NT2/D1 (cell line): ENCODE data around the gene BCL2L12.
"Not testable (repeated sequence)": the region's sequence is repeated elsewhere in the genome, so short reads cannot be mapped to it uniquely, and the experiment has no call there.

Experiments
- DNase-seq: peaks from one replicate; pipeline ENCODE4 v3.0.0-alpha.2; 2011; ENCODE audit warnings: low read depth, low spot score
- H3K27me3 ChIP-seq: 2 replicates; pipeline ENCODE4 v1.6.0; 2011; ENCODE audit warnings: mild to moderate bottlenecking; ENCODE audit not compliant: insufficient read length, insufficient read depth
- H3K36me3 ChIP-seq: 2 replicates; pipeline ENCODE4 v1.6.1; 2011; ENCODE audit warnings: mild to moderate bottlenecking, low read length, mixed read lengths; ENCODE audit not compliant: insufficient read depth, insufficient read length
- H3K4me1 ChIP-seq: 2 replicates; pipeline ENCODE4 v1.5.1; 2011; ENCODE audit not compliant: insufficient read depth, insufficient read length
- H3K4me3 ChIP-seq: 2 replicates; pipeline ENCODE4 v1.5.1; 2011; ENCODE audit warnings: low read depth; ENCODE audit not compliant: insufficient read length
- H3K9ac ChIP-seq: 2 replicates; pipeline ENCODE4 v1.6.0; 2011; ENCODE audit warnings: low read depth; ENCODE audit not compliant: insufficient read length
- H3K9me3 ChIP-seq: 2 replicates; pipeline ENCODE4 v1.5.1; 2011; ENCODE audit warnings: mild to moderate bottlenecking, low read length; ENCODE audit not compliant: insufficient read depth
- SUZ12 ChIP-seq: IDR thresholded peaks from 2 replicates; pipeline ENCODE4 v1.6.1; 2011; ENCODE audit not compliant: insufficient read length, insufficient read depth; ENCODE audit errors: extremely low read depth
- YY1 ChIP-seq: IDR thresholded peaks from 2 replicates; pipeline ENCODE4 v1.6.1; 2011; ENCODE audit not compliant: insufficient read length, insufficient read depth
- ZNF274 ChIP-seq: IDR thresholded peaks from 2 replicates; pipeline ENCODE4 v1.6.1; 2011; ENCODE audit warnings: mild to moderate bottlenecking, low read depth, low read length

BCL2L12 gene

DNA sequence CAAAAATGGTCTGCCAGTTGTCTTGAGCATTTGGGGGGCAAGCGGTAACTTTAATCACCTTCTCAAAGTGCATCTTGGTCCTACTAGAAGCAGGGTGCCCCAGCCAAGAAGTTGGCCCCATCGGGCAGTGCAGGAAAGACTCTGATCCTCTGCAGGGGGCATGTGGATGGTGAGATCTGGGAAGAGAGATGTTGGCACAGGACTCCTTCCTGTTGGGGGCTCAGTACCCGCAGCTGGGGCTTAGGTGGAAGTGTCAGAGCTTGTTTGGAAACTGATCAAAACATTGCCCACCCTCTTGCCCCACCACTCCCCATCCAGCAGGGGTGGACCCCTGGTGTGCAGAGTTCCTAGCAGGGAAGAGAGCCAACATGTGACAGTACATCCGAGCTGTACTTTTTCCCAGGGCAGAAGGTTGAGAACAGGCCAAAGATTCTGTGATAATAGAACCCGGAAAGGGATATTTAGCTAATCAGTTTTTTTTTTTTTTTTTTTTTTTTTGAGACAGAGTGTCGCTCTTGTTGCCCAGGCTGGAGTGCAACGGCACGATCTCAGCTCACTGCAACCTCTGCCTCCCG is 34.6 kb upstream of the BCL2L12 start:
- no peaks in the 10 kb centered on the region for H3K9me3 ChIP-seq
- H3K9ac ChIP-seq: no peak overlapping the region
- no peaks in the 10 kb centered on the region for H3K27me3 ChIP-seq
- H3K4me1 ChIP-seq: peaks cover 2% of the 10 kb centered on the region
- H3K4me3 ChIP-seq: no peak overlapping the region
- no peak for DNase-seq
- TF ChIP-seq SUZ12 (no peak), YY1 (no peak), ZNF274 (no peak)
- peaks cover 37% of the 10 kb centered on the region for H3K36me3 ChIP-seq

DNA sequence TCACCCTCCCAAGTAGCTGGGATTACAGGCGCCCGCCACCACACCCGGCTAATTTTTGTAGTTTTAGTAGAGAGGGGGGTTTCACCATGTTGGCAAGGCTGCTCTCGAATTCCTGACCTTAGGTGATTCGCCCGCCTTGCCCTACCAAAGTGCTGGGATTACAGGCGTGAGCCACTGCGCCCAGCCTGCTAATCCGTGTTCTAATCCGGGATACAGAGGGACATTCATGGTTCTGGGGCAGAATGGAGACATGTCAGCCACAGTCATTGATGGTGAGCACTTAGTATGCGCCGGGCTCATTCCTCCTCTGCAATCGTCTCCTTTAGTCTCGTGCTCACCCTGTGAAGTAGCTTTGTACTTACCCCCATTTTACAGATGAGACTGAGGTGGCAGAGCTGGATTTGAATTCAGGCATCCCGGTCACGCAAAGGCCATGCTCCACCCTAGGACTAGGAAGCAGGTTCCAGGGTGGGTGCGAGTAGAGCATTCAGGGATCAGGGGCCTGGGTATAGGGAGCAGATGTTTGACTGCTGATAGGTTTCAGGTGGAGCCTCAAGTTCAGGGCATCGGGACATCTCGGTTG is 34.0 kb upstream of the BCL2L12 start:
- H3K27me3 ChIP-seq: no peaks in the 10 kb centered on the region
- peaks cover 38% of the 10 kb centered on the region for H3K36me3 ChIP-seq
- no peak overlapping the region for H3K9ac ChIP-seq
- no peak for DNase-seq
- peaks cover 2% of the 10 kb centered on the region for H3K4me1 ChIP-seq
- no peaks in the 10 kb centered on the region for H3K9me3 ChIP-seq
- no peak overlapping the region for H3K4me3 ChIP-seq
- TF ChIP-seq ZNF274 (no peak), YY1 (no peak), SUZ12 (no peak)

DNA sequence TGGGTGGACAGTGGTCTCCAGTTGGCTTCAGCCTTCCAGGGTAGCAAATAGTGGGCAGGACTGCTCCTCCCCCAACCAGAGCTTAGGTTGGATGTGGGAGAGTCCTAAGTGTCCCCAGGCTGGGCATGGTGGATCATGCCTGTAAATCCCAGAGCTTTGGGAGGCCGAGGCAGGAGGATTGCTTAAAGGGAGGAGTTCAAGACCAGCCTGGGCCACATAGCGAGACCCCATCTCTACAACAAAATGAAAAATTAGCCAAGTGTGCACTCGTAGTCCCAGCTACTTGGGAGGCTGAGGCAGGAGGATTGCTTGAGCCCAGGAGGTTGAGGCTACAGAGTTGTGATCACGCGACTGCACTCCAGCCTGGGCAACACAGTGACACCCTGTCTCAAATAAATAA is 33.2 kb upstream of the BCL2L12 start:
- Histone ChIP-seq H3K9ac (no peak overlapping the region), H3K4me1 (peaks cover 2% of the 10 kb centered on the region), H3K27me3 (no peaks in the 10 kb centered on the region), H3K9me3 (no peaks in the 10 kb centered on the region), H3K36me3 (peaks cover 33% of the 10 kb centered on the region), H3K4me3 (no peak overlapping the region)
- DNase-seq: no peak
- TF ChIP-seq YY1: no peak
- TF ChIP-seq ZNF274: no peak
- no peak for TF ChIP-seq SUZ12

DNA sequence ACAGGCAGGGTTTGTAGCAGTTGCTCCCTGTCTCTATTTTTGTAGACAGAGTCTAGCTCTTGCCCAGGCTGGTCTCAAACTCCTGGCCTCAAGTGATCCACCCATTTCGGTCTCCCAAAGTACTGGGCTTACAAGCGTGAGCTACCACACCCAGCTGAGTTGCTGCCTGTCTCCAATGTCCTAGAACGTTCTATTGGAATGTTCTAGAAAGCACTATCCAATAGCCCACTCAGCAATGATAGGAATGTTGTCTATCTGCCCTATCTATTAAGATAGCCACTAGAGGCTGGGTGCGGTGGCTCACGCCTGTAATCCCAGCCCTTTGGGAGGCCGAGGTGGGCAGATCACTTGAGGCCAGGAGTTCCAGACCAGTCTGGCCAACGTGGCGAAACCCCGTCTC is 32.5 kb upstream of the BCL2L12 start:
- DNase-seq, H3K9me3 ChIP-seq, H3K4me1 ChIP-seq, H3K27me3 ChIP-seq, H3K4me3 ChIP-seq, H3K9ac ChIP-seq: not testable (repeated sequence)
- peaks cover 29% of the 10 kb centered on the region for H3K36me3 ChIP-seq

DNA sequence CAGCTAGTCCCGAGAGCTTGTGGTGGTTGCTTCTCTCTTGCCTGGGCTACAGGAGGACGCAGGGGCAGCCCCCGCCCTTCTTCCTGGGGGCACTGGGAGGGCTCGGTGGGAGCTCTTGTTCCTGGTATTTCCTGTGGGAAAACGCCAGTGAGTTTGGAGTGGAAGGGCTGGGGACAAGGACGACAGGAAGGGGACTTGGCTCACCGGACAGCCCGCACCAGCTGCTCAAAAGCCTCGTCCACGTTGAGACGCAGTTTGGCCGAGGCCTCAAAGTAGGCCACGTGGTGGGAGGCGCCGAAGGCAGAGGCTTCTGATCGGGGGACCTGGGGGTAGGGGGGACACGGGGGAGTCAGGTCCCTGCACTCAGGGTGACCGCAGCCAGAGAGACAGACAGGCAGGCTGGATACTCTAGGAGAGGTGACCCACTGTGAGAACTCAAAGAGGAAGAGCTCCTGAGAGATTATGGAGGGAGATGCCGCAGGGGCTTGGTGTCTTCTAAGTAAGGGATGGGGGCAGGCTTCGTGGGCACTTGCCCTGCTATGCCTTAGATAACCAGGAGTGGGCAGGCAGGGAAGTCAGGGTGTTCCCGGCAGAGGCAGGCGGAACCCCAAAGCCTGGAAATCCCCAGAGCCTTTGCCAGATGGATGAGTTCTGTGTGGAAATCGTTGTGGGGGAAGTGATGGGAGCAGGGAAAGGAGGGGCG is 30.1 kb upstream of the BCL2L12 start:
- peaks cover 4% of the 10 kb centered on the region for H3K4me1 ChIP-seq
- no peak for DNase-seq
- no peaks in the 10 kb centered on the region for H3K27me3 ChIP-seq
- no peak for TF ChIP-seq YY1
- H3K9ac ChIP-seq: peak overlapping the region; percentile 38
- H3K9me3 ChIP-seq: no peaks in the 10 kb centered on the region
- no peak overlapping the region for H3K4me3 ChIP-seq
- H3K36me3 ChIP-seq: peaks cover 19% of the 10 kb centered on the region

DNA sequence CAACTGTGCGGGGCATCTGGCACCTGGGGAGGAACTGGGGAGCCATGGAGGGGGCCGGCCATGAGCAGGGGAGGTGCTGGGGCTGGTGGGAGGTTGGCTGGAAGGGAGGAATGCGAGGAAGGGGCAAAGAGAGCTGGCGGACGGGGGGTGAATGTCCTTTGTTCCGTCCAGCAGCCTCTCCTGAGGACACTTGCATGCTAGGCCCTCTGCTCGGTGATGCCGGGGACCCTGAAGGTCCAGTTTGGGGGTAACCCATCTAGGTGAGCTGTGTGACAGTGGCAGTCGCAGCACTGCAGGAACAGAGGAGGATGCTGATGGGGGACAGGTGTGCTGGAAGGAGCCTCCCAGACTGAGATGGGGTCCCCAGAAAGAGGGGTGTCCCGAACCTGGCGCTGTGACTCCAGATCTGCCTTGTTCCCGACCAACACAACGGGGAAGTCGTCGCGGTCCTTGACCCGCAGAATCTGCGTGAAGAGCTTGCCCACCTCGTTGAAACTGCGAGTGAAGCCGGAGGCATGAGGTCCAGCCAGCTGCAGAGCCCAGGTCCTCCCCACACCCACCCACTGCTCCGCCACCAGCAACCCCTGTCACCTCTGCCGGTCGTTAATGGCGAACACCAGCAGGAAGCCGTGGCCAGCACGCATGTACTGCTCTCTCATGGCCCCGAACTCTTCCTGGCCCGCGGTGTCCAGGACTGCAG is 29.4 kb upstream of the BCL2L12 start:
- H3K4me3 ChIP-seq: no peak overlapping the region
- H3K9me3 ChIP-seq: no peaks in the 10 kb centered on the region
- peak overlapping the region; percentile 21 for H3K9ac ChIP-seq
- peaks cover 4% of the 10 kb centered on the region for H3K4me1 ChIP-seq
- H3K27me3 ChIP-seq: no peaks in the 10 kb centered on the region
- no peak for DNase-seq
- H3K36me3 ChIP-seq: peaks cover 19% of the 10 kb centered on the region
- TF ChIP-seq YY1: no peak
- TF ChIP-seq ZNF274: no peak
- TF ChIP-seq SUZ12: no peak
